GM21447 (cell line): Measurements from ENCODE around the gene GSTP1.
A peak's percentile ranks its signal among the peaks of the same experiment; 100 is the strongest.
"Not testable (repeated sequence)": the region's sequence is repeated elsewhere in the genome, so short reads cannot be mapped to it uniquely, and the experiment has no call there.

Experiments
- ATAC-seq: cut with Tn5 transposase; IDR thresholded peaks from one replicate; pipeline ENCODE4 v1.9.1; 2021; ENCODE audit not compliant: unreplicated experiment

GSTP1 gene

DNA sequence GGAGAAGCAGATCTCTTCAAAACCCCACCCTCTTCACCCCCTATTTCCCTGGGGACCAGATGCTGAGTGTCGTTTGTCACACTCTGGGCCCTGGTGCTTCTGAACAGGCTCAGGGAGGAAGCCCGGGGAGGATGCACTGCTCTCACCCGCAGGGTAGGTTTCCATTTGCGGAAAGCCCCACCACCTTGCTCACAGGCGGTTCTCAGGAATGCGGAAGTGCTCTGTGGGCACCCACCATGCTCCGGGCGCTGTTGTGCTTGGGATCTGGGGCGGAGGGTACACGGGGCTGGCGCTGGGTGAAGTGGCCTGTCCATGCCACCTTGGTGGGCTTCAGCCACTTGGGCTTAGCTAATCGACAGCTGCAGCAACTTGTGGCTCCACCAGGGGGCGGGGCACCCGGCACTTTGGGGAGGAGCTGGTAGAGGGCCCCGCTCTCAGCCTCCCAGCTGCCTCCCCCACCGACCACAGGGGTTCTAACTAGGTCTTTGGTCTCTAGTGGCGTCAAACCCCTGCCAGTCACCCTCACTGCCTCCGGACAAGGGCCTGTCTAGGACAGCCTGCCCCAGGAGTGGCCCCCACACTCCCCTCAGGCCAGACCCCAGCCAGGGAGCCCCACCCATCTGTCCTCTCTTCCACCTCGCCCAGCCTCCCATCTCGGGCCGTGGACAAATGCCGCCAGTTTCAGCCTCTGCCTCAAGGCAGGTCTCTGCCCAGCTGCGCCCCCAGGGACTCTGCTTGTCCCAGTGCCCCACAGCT, 30.5 kb downstream of the GSTP1 start:
- peak; percentile 86 for ATAC-seq

DNA sequence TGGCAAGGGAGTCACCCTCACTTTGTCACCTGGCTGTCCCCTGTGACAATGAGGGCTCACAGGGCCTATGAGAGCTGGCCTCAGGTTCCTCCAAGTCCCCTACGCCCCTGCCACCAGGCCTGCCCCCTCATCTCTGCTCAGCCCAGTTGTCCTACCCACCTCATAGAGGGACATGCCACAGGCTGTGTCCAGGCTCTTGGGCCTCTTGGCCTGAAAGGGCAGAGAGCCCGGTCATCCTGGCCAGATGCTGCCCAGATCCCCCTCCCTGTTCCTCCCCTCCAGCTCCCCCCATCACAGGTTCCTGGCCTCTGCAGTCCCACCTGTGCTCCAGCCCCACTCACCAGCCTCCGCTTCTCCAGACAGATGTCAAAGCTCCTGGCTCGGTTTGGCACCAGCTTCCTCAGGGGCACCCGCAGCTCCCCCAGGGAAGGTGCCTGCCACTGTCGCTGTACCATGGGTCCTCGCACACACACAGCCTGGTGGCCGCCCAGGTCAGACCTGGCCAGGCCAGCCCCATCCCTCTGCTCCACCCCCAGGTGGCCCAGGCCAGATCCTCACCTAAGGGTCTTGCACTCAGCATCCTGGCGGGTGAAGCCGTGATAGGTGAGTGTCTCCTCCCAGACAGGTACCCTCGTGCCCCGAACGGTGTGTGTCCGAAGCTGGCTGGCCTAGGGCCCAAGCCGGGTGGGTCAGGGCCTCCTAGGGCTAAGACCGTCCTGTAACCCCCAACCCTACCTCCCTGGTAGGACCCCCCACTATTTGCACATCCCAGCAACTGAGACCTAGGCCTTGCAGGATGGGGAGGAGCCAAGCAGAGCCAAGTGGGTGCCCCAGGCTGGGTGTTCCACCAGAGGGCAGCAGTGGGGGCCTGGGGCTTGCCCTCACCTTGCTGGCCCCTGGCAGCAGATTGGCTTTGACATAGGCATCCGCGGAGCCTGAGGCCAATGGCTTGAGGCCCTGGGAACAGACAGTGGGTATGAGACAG, 31.4 kb downstream of the GSTP1 start:
- no peak for ATAC-seq

DNA sequence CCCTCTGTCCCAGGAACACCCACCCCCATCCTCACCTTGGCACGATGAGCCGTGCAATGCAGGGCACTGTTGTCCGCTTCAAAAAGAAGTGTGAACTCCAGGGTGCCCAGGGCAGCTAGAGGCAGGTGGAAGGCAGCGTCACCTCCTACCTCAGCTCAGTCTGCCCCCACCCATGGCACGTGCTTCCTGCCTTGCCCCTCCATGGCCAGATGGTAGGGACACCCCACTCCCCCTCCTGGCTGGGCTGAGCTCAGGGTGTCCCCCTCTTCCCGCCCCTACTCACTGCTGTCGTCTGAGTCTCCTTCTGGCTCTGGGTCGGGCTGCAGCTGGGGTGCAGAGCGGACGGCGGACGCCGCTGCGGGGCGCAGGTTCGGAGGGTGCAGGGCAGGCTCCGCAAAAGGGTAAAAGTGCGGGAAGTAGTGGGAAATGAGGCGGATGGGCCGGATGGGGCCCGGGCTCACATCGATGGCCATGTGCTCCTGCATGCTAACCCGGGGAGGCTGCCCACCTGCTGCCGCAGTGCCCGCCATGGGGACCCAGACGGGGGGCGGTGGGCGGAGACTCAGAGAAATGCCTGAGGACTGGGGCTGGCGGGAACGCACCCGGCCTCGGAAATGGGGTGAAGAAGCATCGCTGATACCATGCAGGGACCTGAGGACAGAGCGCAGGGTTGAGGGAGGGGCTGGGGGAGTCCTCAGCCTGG, 32.3 kb downstream of the GSTP1 start:
- no peak for ATAC-seq

GRCh38 chr11:67616431-67617242, 33.0 kb downstream of the GSTP1 start:
- ATAC-seq, result no peak

- ATAC-seq, result no peak
These were observed 33.8 kb downstream of the GSTP1 start for GRCh38 chr11:67617243-67617953.

- not testable (repeated sequence) for ATAC-seq
These were observed 35.5 kb downstream of the GSTP1 start for GRCh38 chr11:67618901-67619659.

GRCh38 chr11:67619683-67620618, 36.3 kb downstream of the GSTP1 start:
- not testable (repeated sequence) for ATAC-seq

GRCh38 chr11:67620621-67621020, 37.0 kb downstream of the GSTP1 start:
- ATAC-seq, result not testable (repeated sequence)

GRCh38 chr11:67621928-67622327, 38.3 kb downstream of the GSTP1 start:
- not testable (repeated sequence) for ATAC-seq

GRCh38 chr11:67622905-67623304, 39.3 kb downstream of the GSTP1 start:
- ATAC-seq, result not testable (repeated sequence)

DNA sequence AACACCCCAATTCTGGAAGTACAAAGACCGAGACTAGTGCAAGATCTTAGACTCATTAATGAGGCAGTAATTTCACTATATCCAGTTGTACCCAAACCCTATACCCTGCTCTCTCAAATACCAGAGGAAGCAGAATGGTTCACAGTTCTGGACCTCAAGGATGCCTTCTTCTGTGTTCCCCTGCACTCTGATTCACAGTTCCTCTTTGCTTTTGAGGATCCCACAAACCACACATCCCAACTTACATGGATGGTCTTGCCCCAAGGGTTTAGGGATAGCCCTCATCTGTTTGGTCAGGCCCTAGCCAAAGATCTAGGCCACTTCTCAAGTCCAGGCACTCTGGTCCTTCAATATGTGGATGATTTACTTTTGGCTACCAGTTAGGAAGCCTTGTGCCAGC, 40.2 kb downstream of the GSTP1 start:
- not testable (repeated sequence) for ATAC-seq

DNA sequence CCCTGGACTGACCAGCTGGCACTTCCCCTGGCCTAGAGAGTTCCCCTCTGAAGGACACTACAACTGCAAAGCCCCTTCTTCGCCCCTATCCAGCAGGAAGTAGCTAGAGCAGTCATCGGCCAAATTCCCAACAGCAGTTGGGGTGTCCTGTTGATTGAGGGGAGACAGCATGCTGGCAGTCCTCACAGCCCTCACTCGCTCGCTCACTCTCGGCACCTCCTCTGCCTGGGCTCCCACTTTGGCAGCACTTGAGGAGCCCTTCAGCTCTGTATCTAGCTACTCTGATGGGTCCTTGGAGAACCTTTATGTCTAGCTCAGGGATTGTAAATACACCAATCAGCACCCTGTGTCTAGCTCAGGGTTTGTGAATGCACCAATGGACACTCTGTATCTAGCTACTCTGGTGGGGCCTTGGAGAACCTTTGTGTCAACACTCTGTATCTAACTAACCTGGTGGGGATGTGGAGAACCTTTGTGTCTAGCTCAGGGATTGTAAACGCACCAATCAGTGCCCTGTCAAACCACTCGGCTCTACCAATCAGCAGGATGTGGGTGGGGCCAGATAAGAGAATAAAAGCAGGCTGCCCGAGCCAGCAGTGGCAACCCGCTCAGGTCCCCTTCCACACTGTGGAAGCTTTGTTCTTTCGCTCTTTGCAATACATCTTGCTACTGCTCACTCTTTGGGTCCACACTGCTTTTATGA, 42.7 kb downstream of the GSTP1 start:
- ATAC-seq, result not testable (repeated sequence)

- no peak for ATAC-seq
These were observed 43.4 kb downstream of the GSTP1 start for GRCh38 chr11:67626970-67627369.

DNA sequence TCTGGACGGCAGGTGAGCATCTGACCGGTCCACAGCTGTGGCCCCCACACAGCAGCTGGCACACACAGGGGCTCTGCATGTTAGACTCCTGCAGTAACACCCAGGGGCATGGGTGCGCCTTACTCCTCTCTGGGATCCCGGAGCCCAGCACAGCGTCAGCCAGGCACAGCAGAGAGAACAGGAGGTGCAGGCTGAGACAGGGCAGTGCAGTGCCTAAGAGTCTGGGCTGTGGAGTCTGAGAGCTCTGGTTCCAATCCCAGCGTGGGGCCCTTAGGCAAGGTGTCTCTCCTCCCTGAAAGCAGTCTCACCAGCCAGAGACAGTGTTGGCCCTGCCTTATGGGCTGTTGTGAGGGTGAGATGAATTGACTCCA, 43.8 kb downstream of the GSTP1 start:
- ATAC-seq, result no peak

GRCh38 chr11:67627812-67628624, 44.4 kb downstream of the GSTP1 start:
- no peak for ATAC-seq

DNA sequence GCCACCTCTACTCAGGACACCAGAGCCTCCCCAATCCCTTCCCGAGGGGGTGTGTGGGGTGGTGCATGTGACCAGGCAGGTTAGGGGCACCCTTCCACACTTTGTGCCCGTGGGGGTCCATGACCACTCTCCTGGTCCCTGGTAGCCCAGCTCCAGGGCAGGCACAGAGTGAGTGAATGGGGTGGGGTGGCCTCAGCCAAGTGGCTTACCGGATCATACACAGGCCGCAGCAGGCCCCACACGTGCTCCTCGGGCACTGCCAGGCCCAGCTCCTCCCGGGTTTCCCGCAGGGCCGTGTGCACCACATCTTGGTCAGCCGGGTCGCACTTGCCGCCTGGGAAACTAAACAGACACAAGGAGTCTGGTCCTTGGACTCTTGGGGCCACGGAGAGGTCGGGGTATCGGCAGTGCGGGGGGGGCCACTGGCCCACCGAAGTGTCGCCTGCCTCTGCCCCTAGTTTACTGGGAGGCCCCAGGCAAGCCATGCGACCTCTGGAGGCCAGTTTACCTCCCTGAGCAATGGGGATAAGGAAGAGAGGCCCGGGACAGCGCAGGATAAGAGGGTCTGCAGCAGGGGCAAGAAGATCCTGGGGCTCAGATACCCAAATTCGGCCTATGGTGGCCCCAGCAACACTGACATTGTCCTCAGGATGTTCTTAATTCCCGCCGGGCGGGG, 45.2 kb downstream of the GSTP1 start:
- ATAC-seq, result no peak
